Measurements from ENCODE around the gene MED15.

DNA sequence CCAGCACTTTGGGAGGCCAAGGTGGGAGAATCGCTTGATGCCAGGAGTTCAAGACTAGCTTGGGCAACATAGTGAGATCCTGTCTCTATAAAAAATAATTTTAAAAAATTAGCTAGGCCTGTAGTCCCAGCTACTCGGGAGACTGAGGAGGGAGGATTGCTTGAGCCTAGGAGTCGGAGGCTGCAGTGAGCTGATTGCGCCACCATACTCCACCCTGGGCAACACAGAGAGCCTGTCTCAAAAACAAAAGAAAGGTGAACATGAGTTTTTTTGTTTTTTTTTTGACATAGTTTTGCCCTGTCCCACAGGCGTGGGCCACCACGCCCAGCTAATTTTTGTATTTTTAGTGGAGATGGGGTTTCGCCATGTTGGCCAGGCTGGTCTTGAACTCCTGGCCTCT is 17.6 kb downstream of the MED15 start:
- no peak for TF ChIP-seq EZH2 (IDR thresholded peaks at IDR 0.05; ENCODE audit: low read depth)
- TF ChIP-seq, protein P1, sequence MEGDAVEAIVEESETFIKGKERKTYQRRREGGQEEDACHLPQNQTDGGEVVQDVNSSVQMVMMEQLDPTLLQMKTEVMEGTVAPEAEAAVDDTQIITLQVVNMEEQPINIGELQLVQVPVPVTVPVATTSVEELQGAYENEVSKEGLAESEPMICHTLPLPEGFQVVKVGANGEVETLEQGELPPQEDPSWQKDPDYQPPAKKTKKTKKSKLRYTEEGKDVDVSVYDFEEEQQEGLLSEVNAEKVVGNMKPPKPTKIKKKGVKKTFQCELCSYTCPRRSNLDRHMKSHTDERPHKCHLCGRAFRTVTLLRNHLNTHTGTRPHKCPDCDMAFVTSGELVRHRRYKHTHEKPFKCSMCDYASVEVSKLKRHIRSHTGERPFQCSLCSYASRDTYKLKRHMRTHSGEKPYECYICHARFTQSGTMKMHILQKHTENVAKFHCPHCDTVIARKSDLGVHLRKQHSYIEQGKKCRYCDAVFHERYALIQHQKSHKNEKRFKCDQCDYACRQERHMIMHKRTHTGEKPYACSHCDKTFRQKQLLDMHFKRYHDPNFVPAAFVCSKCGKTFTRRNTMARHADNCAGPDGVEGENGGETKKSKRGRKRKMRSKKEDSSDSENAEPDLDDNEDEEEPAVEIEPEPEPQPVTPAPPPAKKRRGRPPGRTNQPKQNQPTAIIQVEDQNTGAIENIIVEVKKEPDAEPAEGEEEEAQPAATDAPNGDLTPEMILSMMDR (conservative IDR thresholded peaks at IDR 0.05), result no peak

Measured in PC-9 (cell line).